PC-9 (cell line): Measurements from ENCODE around the gene KCNIP1. TPM values are rescaled to one million over a fixed set of nuclear protein-coding genes. Genes with fewer than 3 reads are reported as not detected.
"Not testable (repeated sequence)": the region's sequence is repeated elsewhere in the genome, so short reads cannot be mapped to it uniquely, and the experiment has no call there.

Experiments
- BruUV-seq: library from RNA; stranded (reverse); fragments of 400-500 nt; replicated peaks from 2 replicates; lab custom pipeline; 2021; lab: Mats Ljungman, UMichigan
- CTCF ChIA-PET: fragments of 300-600 bp; sonication (Branson Sonifier 250); formaldehyde crosslinking; loops from one replicate; lab custom pipeline; 2022; ENCODE audit warnings: antibody characterized with exemption; lab: Charles Lee
- POLR2A ChIA-PET: fragments of 300-600 bp; sonication (Branson Sonifier 250); formaldehyde crosslinking; loops from one replicate; lab custom pipeline; 2022; ENCODE audit warnings: antibody characterized with exemption; ENCODE audit not compliant: unreplicated experiment; lab: Charles Lee
- DNase-seq, 2 experiments: peaks; one replicate each; pipeline versions ENCODE4 v3.0.0 to v3.0.0-alpha.2; 2015 to 2022; ENCODE audit warnings: mixed read lengths in 1 of 2
- H2AFZ ChIP-seq: fragments of 200-600 bp; sonication (generic); 2 replicates; pipeline ENCODE4 v1.8.1; 2017; ENCODE audit warnings: antibody characterized with exemption
- H3F3A ChIP-seq: fragments of 200-600 bp; sonication (generic); 2 replicates; pipeline ENCODE4 v1.8.1; 2017; ENCODE audit warnings: antibody characterized with exemption, mild to moderate bottlenecking, low read depth; ENCODE audit not compliant: insufficient read depth
- H3K27ac ChIP-seq: fragments of 200-600 bp; sonication (generic); 2 replicates; pipeline ENCODE4 v1.6.1; 2016; ENCODE audit warnings: mixed run types
- H3K27me3 ChIP-seq: fragments of 200-600 bp; sonication (generic); 2 replicates; pipeline ENCODE4 v1.6.1; 2016; ENCODE audit warnings: low read depth, mixed run types; ENCODE audit not compliant: insufficient read depth
- H3K36me3 ChIP-seq: fragments of 200-600 bp; sonication (generic); 2 replicates; pipeline ENCODE4 v1.6.1; 2016; ENCODE audit warnings: low read depth, mixed run types
- H3K4me1 ChIP-seq: fragments of 200-600 bp; sonication (generic); replicated peaks from 2 replicates; pipeline ENCODE4 v1.6.1; 2016; ENCODE audit warnings: mixed run types; ENCODE audit not compliant: insufficient read depth
- H3K4me2 ChIP-seq: fragments of 200-600 bp; sonication (generic); 2 replicates; pipeline ENCODE4 v1.6.1; 2017; ENCODE audit warnings: mixed run types
- H3K4me3 ChIP-seq: fragments of 200-600 bp; sonication (generic); 2 replicates; pipeline ENCODE4 v1.6.1; 2016; ENCODE audit warnings: mixed run types
- H3K79me2 ChIP-seq: fragments of 200-600 bp; sonication (generic); 2 replicates; pipeline ENCODE4 v1.6.1; 2017; ENCODE audit warnings: low read depth, mixed run types
- H3K9me2 ChIP-seq: fragments of 200-600 bp; sonication (generic); 2 replicates; pipeline ENCODE4 v1.8.1; 2017; ENCODE audit warnings: mild to moderate bottlenecking; ENCODE audit not compliant: insufficient read depth
- H3K9me3 ChIP-seq: fragments of 200-600 bp; sonication (generic); 2 replicates; pipeline ENCODE4 v1.8.1; 2016; ENCODE audit warnings: low read depth; ENCODE audit not compliant: insufficient read depth
- H4K20me1 ChIP-seq: fragments of 200-600 bp; sonication (generic); 2 replicates; pipeline ENCODE4 v1.8.1; 2017; ENCODE audit not compliant: insufficient read depth
- CTCF ChIP-seq: fragments of 200-600 bp; sonication (generic); conservative IDR thresholded peaks from 2 replicates; pipeline ENCODE4 v1.6.1; 2017; ENCODE audit warnings: mixed run types, antibody characterized with exemption, mild to moderate bottlenecking, moderate library complexity
- EZH2 ChIP-seq: fragments of 200-600 bp; sonication (generic); IDR thresholded peaks from 2 replicates; pipeline ENCODE4 v1.8.0; 2017; ENCODE audit warnings: antibody characterized with exemption, low read depth
- intact Hi-C: fragments of 100-400 bp; cut with micrococcal nuclease; formaldehyde crosslinking; loops from one replicate; pipeline ENCODE4 v1.10.0; 2022; ENCODE audit not compliant: unreplicated experiment
- total RNA-seq: library from RNA; stranded (reverse); gene quantifications from 2 replicates; pipeline ENCODE4 v1.2.3, GENCODE V29; 2021

The KCNIP1 gene
- total RNA-seq, 1 experiment from 2014 or later: not detected

GRCh38 chr5:170751631-170752030, 247.8 kb downstream of the KCNIP1 start:
- no peak for DNase-seq
- ChIA-PET POLR2A (interaction anchor here (0.7 kb wide), 1 partner anchor 29 kb away, joined by 3 read pairs; no protein-coding TSS in a partner anchor), CTCF (interaction anchor here (1.2 kb wide), 1 partner anchor 40 kb away, joined by 3 read pairs; no protein-coding TSS in a partner anchor)
- Histone ChIP-seq H2AFZ (no peak overlapping the region), H3K27me3 (no peaks in the 10 kb centered on the region), H3K79me2 (peaks cover 8% of the 10 kb centered on the region; the same call in 1 of the 2 replicates), H4K20me1 (no peaks in the 10 kb centered on the region), H3K9me3 (no peaks in the 10 kb centered on the region), H3K4me3 (peak overlapping the region; percentile 27; the same call in 1 of the 2 replicates), H3F3A (peaks cover 57% of the 10 kb centered on the region), H3K27ac (peak overlapping the region; percentile 96), H3K9me2 (no peaks in the 10 kb centered on the region), H3K36me3 (no peaks in the 10 kb centered on the region), H3K4me2 (peak overlapping the region; percentile 77), H3K4me1 (peaks cover 88% of the 10 kb centered on the region)
- intact Hi-C loops: loop anchor here (2.0 to 10.0 kb wide), 5 partner anchors 39 to 773 kb away; partner anchors contain the start of gene NPM1
- BruUV-seq: TSS peak; percentile 74
- TF ChIP-seq CTCF (no peak), EZH2 (no peak)

GRCh38 chr5:170752257-170753215, 248.7 kb downstream of the KCNIP1 start:
- Histone ChIP-seq H3K27ac (peak overlapping the region; percentile 96), H3K27me3 (no peaks in the 10 kb centered on the region), H3K4me1 (peaks cover 88% of the 10 kb centered on the region), H3K4me3 (peak overlapping the region; percentile 27; the same call in 1 of the 2 replicates), H4K20me1 (no peaks in the 10 kb centered on the region), H3K79me2 (peaks cover 8% of the 10 kb centered on the region; the same call in 1 of the 2 replicates), H3K9me2 (no peaks in the 10 kb centered on the region), H3F3A (peaks cover 57% of the 10 kb centered on the region), H3K9me3 (no peaks in the 10 kb centered on the region), H3K36me3 (no peaks in the 10 kb centered on the region), H3K4me2 (peak overlapping the region; percentile 77), H2AFZ (no peak overlapping the region)
- ChIA-PET CTCF (interaction anchor here (1.2 kb wide), 1 partner anchor 39 kb away, joined by 3 read pairs; no protein-coding TSS in a partner anchor), POLR2A (interaction anchor here (0.5 to 1.2 kb wide), 5 partner anchors 21 to 608 kb away, joined by 3 to 5 read pairs (median 3); no protein-coding TSS in a partner anchor)
- DNase-seq: peak; percentile 96
- TF ChIP-seq EZH2: no peak
- no peak for TF ChIP-seq CTCF
- intact Hi-C loops: loop anchor here (2.0 to 10.0 kb wide), 5 partner anchors 38 to 772 kb away; partner anchors contain the start of gene NPM1
- BruUV-seq: no TSS peak

- Histone ChIP-seq H3K27ac (peak overlapping the region; percentile 96), H3K4me1 (peaks cover 88% of the 10 kb centered on the region), H4K20me1 (no peaks in the 10 kb centered on the region), H3K9me2 (no peaks in the 10 kb centered on the region), H3K36me3 (no peaks in the 10 kb centered on the region), H3K79me2 (peaks cover 8% of the 10 kb centered on the region; the same call in 1 of the 2 replicates), H3F3A (peaks cover 65% of the 10 kb centered on the region), H3K27me3 (no peaks in the 10 kb centered on the region), H3K4me3 (peak overlapping the region; percentile 8; the same call in 1 of the 2 replicates), H3K4me2 (peak overlapping the region; percentile 77), H2AFZ (no peak overlapping the region), H3K9me3 (no peaks in the 10 kb centered on the region)
- TF ChIP-seq CTCF (no peak), EZH2 (no peak)
- intact Hi-C loops: loop anchor here (2.0 to 10.0 kb wide), 5 partner anchors 37 to 771 kb away; partner anchors contain the start of gene NPM1
- BruUV-seq: no TSS peak
- ChIA-PET CTCF (no interaction called here), POLR2A (interaction anchor here (0.6 to 1.2 kb wide), 3 partner anchors 20 to 316 kb away, joined by 3 to 5 read pairs (median 3); no protein-coding TSS in a partner anchor)
- peak in 1 of 2 experiments; percentile 51 for DNase-seq
Measured at GRCh38 chr5:170753311-170753710, 249.5 kb downstream of the KCNIP1 start.

- H3K4me3 ChIP-seq, DNase-seq, H3K4me2 ChIP-seq, H3K9me3 ChIP-seq, H3K9me2 ChIP-seq, H3K79me2 ChIP-seq, POLR2A ChIA-PET, H3K27me3 ChIP-seq, H2AFZ ChIP-seq, H4K20me1 ChIP-seq, CTCF ChIA-PET, BruUV-seq, H3K36me3 ChIP-seq, H3K27ac ChIP-seq: not testable (repeated sequence)
- H3K4me1 ChIP-seq: peaks cover 84% of the 10 kb centered on the region
- intact Hi-C loops: loop anchor here (5.0 to 10.0 kb wide), 4 partner anchors 338 to 770 kb away; partner anchors contain the start of gene NPM1
- peaks cover 64% of the 10 kb centered on the region for H3F3A ChIP-seq
Measured at GRCh38 chr5:170754508-170754907, 250.7 kb downstream of the KCNIP1 start.
